Endothelial cell of umbilical vein (primary cell): Measurements from ENCODE around the gene CNTN1. TPM values are rescaled to one million over a fixed set of nuclear protein-coding genes. Genes with fewer than 3 reads are reported as not detected.

Source experiments
- BruUV-seq: library from RNA; stranded (reverse); fragments of 400-500 nt; replicated peaks from 2 replicates; lab custom pipeline; 2021; lab: Mats Ljungman, UMichigan
- CTCF ChIA-PET: fragments of 300-600, 350-600 bp; sonication (Branson Sonifier 250); formaldehyde crosslinking; loops from one replicate; lab custom pipeline; 2021; ENCODE audit warnings: antibody characterized with exemption, inconsistent platforms; lab: Charles Lee
- POLR2A ChIA-PET: fragments of 300-600, 350-600 bp; sonication (Branson Sonifier 250); formaldehyde crosslinking; loops from one replicate; lab custom pipeline; 2021; ENCODE audit warnings: antibody characterized with exemption, inconsistent platforms; lab: Charles Lee
- DNase-seq: peaks from one replicate; pipeline ENCODE4 v3.0.0-alpha.2; 2011; ENCODE audit warnings: low read depth, low spot score
- FAIRE-seq: peaks from 2 replicates; lab custom pipeline; 2011; peaks lifted over from hg19 to GRCh38; lab: Jason Lieb, UNC
- H2AFZ ChIP-seq: 2 replicates; pipeline ENCODE4 v1.6.0; 2012; ENCODE audit warnings: low read depth, low read length, control low read depth, inconsistent platforms
- H3K27ac ChIP-seq: 2 replicates; pipeline ENCODE4 v1.5.1; 2011; ENCODE audit warnings: low read depth, mild to moderate bottlenecking, control low read depth, low read length, moderate library complexity; ENCODE audit not compliant: insufficient read depth
- H3K27me3 ChIP-seq, 2 experiments: 2 replicates each; pipeline versions ENCODE4 v1.6.0 to v1.6.1; 2011; ENCODE audit warnings: low read length in 2 of 2, mixed read lengths in 1 of 2; ENCODE audit not compliant: control insufficient read depth in 2 of 2, insufficient read depth in 2 of 2
- H3K36me3 ChIP-seq, 2 experiments: 2 replicates in 1 of 2; 3 replicates in 1 of 2; pipeline ENCODE4 v1.5.1; 2011; ENCODE audit warnings: low read length in 2 of 2, mild to moderate bottlenecking in 1 of 2, moderate library complexity in 1 of 2; ENCODE audit not compliant: control insufficient read depth in 2 of 2, insufficient read depth in 2 of 2; ENCODE audit errors: extremely low read depth in 1 of 2
- H3K4me1 ChIP-seq: 3 replicates; pipeline ENCODE4 v1.5.1; 2011; ENCODE audit warnings: mild to moderate bottlenecking, low read length; ENCODE audit not compliant: control insufficient read depth, insufficient read depth; ENCODE audit errors: extremely low read depth
- H3K4me2 ChIP-seq: 2 replicates; pipeline ENCODE4 v1.6.1; 2011; ENCODE audit warnings: low read length, control low read depth, mixed read lengths; ENCODE audit not compliant: insufficient read depth
- H3K4me3 ChIP-seq, 3 experiments: fragments of 200-600 bp in 1 of 3; sonication (generic), shearing (Covaris generic) in 1 of 3; replicated peaks in 1 of 3; 2 replicates each; pipeline ENCODE4 v1.5.1; 2011 to 2016; ENCODE audit warnings: control low read depth in 3 of 3, low read length in 3 of 3, mild to moderate bottlenecking in 2 of 3, inconsistent platforms in 1 of 3, low read depth in 1 of 3, moderate library complexity in 1 of 3; ENCODE audit not compliant: insufficient read depth in 1 of 3
- H3K79me2 ChIP-seq: 2 replicates; pipeline ENCODE4 v1.6.0; 2012; ENCODE audit warnings: low read length, inconsistent platforms; ENCODE audit not compliant: control insufficient read depth, insufficient read depth
- H3K9ac ChIP-seq: replicated peaks from 2 replicates; pipeline ENCODE3; 2011; ENCODE audit warnings: low read length, control low read depth; ENCODE audit not compliant: insufficient read depth; ENCODE audit errors: extremely low read depth
- H3K9me1 ChIP-seq: replicated peaks from 3 replicates; pipeline ENCODE4 v1.6.0; 2011; ENCODE audit warnings: mild to moderate bottlenecking, low read length; ENCODE audit not compliant: control insufficient read depth, insufficient read depth; ENCODE audit errors: extremely low read depth
- H3K9me3 ChIP-seq: replicated peaks from 2 replicates; pipeline ENCODE4 v1.5.1; 2012; ENCODE audit warnings: low read length, inconsistent platforms; ENCODE audit not compliant: control insufficient read depth, insufficient read depth
- H4K20me1 ChIP-seq: replicated peaks from 2 replicates; pipeline ENCODE3; 2011; ENCODE audit warnings: mild to moderate bottlenecking, low read length; ENCODE audit not compliant: control insufficient read depth, insufficient read depth; ENCODE audit errors: extremely low read depth
- CTCF ChIP-seq, 2 donors: IDR thresholded peaks; 1 replicate in 1 of 2; 2 replicates in 1 of 2; pipeline ENCODE4 v1.5.1; 2011; ENCODE audit warnings: low read length in 2 of 2, mild to moderate bottlenecking in 2 of 2, moderate library complexity in 2 of 2, control low read depth in 1 of 2, inconsistent platforms in 1 of 2, low read depth in 1 of 2; ENCODE audit not compliant: insufficient read depth in 1 of 2; ENCODE audit errors: extremely low read depth in 1 of 2
- EZH2 ChIP-seq: IDR thresholded peaks from 2 replicates; pipeline ENCODE4 v1.6.1; 2012; ENCODE audit warnings: borderline replicate concordance, low read depth, mild to moderate bottlenecking, moderate library complexity, low read length, inconsistent platforms; ENCODE audit not compliant: severe bottlenecking
- FOS ChIP-seq: IDR thresholded peaks from 2 replicates; pipeline ENCODE4 v1.6.1; 2011; ENCODE audit warnings: mild to moderate bottlenecking, low read length, moderate library complexity, borderline replicate concordance; ENCODE audit not compliant: insufficient read depth
- GATA2 ChIP-seq: IDR thresholded peaks from 2 replicates; pipeline ENCODE4 v1.7.0; 2011; ENCODE audit warnings: low read depth, mild to moderate bottlenecking, moderate library complexity, mixed read lengths, low read length; ENCODE audit not compliant: insufficient read length, insufficient read depth
- JUN ChIP-seq: IDR thresholded peaks from 2 replicates; pipeline ENCODE4 v1.6.1; 2011; ENCODE audit warnings: borderline replicate concordance, low read depth; ENCODE audit not compliant: insufficient read length, insufficient read depth
- MYC ChIP-seq: IDR thresholded peaks from one replicate; pipeline ENCODE4 v1.6.1; 2011; ENCODE audit warnings: mild to moderate bottlenecking, low read depth, low read length
- POLR2A ChIP-seq: IDR thresholded peaks from 2 replicates; pipeline ENCODE4 v1.6.1; 2012; ENCODE audit warnings: low read depth, mild to moderate bottlenecking, control low read depth, low read length
- POLR2AphosphoS5 ChIP-seq: IDR thresholded peaks from 2 replicates; pipeline ENCODE4 v1.6.1; 2012; ENCODE audit warnings: low read depth, mild to moderate bottlenecking, control low read depth, low read length, moderate library complexity; ENCODE audit not compliant: insufficient read depth
- dilution Hi-C: fragments of 300-500 bp; cut with MboI; formaldehyde crosslinking; loops from one replicate; pipeline ENCODE4 v1.15.0; 2019; ENCODE audit warnings: low sequenced_read_pairs; ENCODE audit not compliant: extremely low pct_ligation_motif_present
- intact Hi-C: fragments of 100-400 bp; cut with micrococcal nuclease; formaldehyde crosslinking; loops from one replicate; pipeline ENCODE4 v1.10.0; 2022
- polyA plus RNA-seq, 4 experiments: library from polyadenylated mRNA; depleted of rRNA in 3 of 4; stranded (reverse) in 3 of 4; unstranded in 1 of 4; fragments of >200 nt; gene quantifications; 2 replicates each; pipeline versions ENCODE4 v1.2.1 to v1.2.3, GENCODE V29; 2011 to 2012; ENCODE audit warnings: missing spikeins in 1 of 4
- total RNA-seq: library from RNA; stranded (reverse); gene quantifications from 2 replicates; pipeline ENCODE4 v1.2.3, GENCODE V29; 2021
- TF ChIP-seq, protein P1 (sequence below): IDR thresholded peaks from 2 replicates; pipeline ENCODE4 v1.6.1; 2011; ENCODE audit not compliant: insufficient read depth, insufficient read length

Gene CNTN1
- total and polyA plus RNA-seq, 2 donors (not counting 3 experiments of a cell fraction or from before 2014, with no cell fraction given) = 0.07 TPM; not detected in 1

GRCh38 chr12:40655451-40655850 is 36.8 kb upstream of the CNTN1 start:
- CTCF ChIA-PET = no interaction called here
- no peak for FAIRE-seq

More at GRCh38 chr12:40655451-40655850, 36.8 kb upstream of the CNTN1 start:
- Histone ChIP-seq H4K20me1 (no peaks in the 10 kb centered on the region), H3K4me2 (no peak overlapping the region), H2AFZ (no peak overlapping the region), H3K4me3 (no peak overlapping the region), H3K79me2 (no peaks in the 10 kb centered on the region), H3K36me3 (no peaks in the 10 kb centered on the region), H3K27ac (no peak overlapping the region), H3K9me3 (no peaks in the 10 kb centered on the region), H3K9me1 (no peaks in the 10 kb centered on the region), H3K4me1 (no peaks in the 10 kb centered on the region), H3K27me3 (no peaks in the 10 kb centered on the region), H3K9ac (no peak overlapping the region)
- no peak for DNase-seq
- POLR2A ChIA-PET = no interaction called here
- TF ChIP-seq, protein P1, sequence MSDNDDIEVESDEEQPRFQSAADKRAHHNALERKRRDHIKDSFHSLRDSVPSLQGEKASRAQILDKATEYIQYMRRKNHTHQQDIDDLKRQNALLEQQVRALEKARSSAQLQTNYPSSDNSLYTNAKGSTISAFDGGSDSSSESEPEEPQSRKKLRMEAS = no peak
- no peak for TF ChIP-seq MYC
- TF ChIP-seq FOS = no peak
- TF ChIP-seq POLR2AphosphoS5 = no peak
- no peak for TF ChIP-seq CTCF (IDR thresholded peaks at IDR 0.05; ENCODE audit: extremely low read depth in 1 of 2, insufficient read depth in 1 of 2, low read depth in 1 of 2, low read length in 2 of 2)
- no peak for TF ChIP-seq EZH2
- no peak for TF ChIP-seq POLR2A
- no peak for TF ChIP-seq JUN
- TF ChIP-seq GATA2 = no peak
- no TSS peak for BruUV-seq
- intact Hi-C loops (no loop called here), dilution Hi-C loops (no loop called here)
